BJ (cell line): ENCODE data around the gene MT1M. TPM values are rescaled to one million over a fixed set of nuclear protein-coding genes. Genes with fewer than 3 reads are reported as not detected.
A peak's percentile ranks its signal among the peaks of the same experiment; 100 is the strongest.

Experiments
- CTCF ChIA-PET: fragments of 350-600 bp; formaldehyde crosslinking; extraction: SDS; loops from one replicate; lab custom pipeline; 2021; ENCODE audit warnings: antibody characterized with exemption, inconsistent platforms; lab: Yijun Ruan, JAX
- POLR2A ChIA-PET: fragments of 300-600 bp; sonication (Branson Sonifier 250); formaldehyde crosslinking; extraction: SDS; loops from one replicate; lab custom pipeline; 2021; ENCODE audit warnings: antibody characterized with exemption; lab: Charles Lee
- DNase-seq: peaks from one replicate; pipeline ENCODE4 v3.0.0-alpha.2; 2011; ENCODE audit warnings: low read depth
- H3K27me3 ChIP-seq: 2 replicates; pipeline ENCODE4 v1.6.0; 2011; ENCODE audit warnings: low read length; ENCODE audit not compliant: control insufficient read depth, insufficient read depth
- H3K36me3 ChIP-seq: 2 replicates; pipeline ENCODE4 v1.5.1; 2011; ENCODE audit warnings: low read length; ENCODE audit not compliant: control insufficient read depth, insufficient read depth
- H3K4me3 ChIP-seq: 2 replicates; pipeline ENCODE4 v1.5.1; 2011; ENCODE audit warnings: low read depth, mild to moderate bottlenecking, control low read depth, low read length
- CTCF ChIP-seq: IDR thresholded peaks from 2 replicates; pipeline ENCODE4 v1.5.1; 2011; ENCODE audit warnings: low read depth, mild to moderate bottlenecking, control low read depth, inconsistent platforms, low read length, moderate library complexity; ENCODE audit not compliant: insufficient read depth
- polyA plus RNA-seq: library from polyadenylated mRNA; depleted of rRNA; stranded (reverse); fragments of >200 nt; gene quantifications from 2 replicates; pipeline ENCODE4 v1.2.3, GENCODE V29; 2011

The MT1M gene
- polyA plus RNA-seq, 1 experiment: 0.94 TPM

DNA sequence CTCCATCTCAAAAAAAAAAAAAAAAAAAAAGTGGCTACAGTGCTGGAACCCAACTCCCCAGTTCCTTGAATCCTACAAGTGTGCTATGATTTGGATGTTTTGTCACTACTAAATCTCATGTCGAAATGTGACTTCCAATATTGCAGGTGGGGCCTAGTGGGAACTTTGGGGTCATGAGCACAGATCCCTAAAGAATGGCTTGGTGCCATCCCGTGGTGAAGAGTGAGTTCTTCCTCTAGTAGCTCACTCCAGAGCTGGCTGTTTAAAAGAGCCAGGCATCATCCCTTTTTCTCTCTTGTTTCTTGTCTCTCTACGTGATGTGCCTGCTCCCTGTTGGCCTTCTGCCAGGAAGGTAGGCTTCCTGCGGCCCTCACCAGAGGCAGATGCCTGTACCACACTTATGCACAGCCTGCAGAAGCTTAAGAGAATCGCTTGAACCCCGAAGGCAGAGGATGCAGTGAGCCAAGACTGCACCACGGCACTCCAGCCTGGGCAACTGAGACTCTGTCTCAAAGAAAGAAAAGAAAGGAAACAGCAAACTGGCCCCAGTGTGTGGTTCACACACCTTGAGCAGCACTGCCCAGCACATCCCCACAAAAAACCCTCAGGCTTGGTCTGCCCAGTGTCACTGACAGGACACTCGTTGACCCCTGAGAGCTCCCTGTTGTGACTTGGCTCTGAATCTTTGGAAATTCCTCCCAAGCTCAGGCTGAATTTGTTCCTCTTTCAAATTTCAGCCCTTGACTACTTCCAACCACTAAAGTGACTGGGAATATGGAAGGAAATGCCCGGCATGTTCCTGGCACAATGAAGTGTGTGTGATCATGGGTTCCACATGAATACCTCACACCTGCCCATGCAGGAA lies 3.7 kb upstream of the MT1M start:
- POLR2A ChIA-PET: no interaction called here
- Histone ChIP-seq H3K36me3 (no peaks in the 10 kb centered on the region), H3K4me3 (no peak overlapping the region), H3K27me3 (peaks cover 8% of the 10 kb centered on the region)
- DNase-seq: no peak
- no peak for TF ChIP-seq CTCF
- CTCF ChIA-PET: interaction anchor here (1.2 to 1.5 kb wide), 2 partner anchors 19 to 115 kb away, joined by 3 to 4 read pairs; no protein-coding TSS in a partner anchor

DNA sequence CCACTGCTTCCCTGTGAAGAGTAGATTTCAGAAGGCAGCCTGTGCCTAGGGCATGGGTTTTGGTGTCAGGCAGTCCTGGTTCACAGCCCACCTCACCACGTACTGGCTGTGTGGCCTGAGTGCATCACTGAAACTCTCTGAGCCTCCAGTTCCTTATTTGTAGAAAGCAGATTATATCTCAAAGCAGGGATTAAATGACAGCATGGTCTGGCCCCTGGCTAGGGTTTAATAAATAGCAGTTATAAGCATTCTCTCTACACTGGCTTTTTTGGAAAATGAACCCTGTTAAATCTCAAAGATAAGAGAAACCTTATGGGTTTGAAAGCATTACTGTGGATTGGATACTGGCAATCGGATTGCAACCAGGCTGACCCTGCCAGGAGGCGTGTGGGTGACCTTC lies 2.9 kb upstream of the MT1M start:
- CTCF ChIA-PET: interaction anchor here (1.0 to 1.5 kb wide), 3 partner anchors 12 to 116 kb away, joined by 3 to 4 read pairs (median 3); no protein-coding TSS in a partner anchor
- no peak overlapping the region for H3K4me3 ChIP-seq
- peaks cover 13% of the 10 kb centered on the region for H3K27me3 ChIP-seq
- no peaks in the 10 kb centered on the region for H3K36me3 ChIP-seq
- POLR2A ChIA-PET: no interaction called here
- no peak for TF ChIP-seq CTCF
- DNase-seq: no peak

DNA sequence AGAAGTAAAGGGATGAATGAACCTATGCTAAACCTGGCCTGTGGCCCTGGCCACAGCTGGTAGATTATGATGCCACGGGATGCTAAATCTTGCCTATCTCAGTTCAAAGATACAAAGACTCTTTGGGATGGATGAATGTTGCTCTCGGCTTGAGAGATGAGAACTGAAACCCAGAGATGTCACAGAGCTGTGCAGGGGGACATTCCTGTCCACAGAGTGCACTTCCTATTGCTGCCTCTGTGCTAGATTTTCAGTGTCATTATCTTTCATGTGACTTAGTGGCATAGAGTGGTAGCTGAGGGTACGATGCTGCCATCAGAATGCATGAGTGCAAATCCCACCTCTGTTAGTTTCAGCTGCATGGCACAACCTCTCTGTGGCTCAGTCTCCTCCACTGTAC lies 2.3 kb upstream of the MT1M start:
- Histone ChIP-seq H3K4me3 (no peak overlapping the region), H3K27me3 (peaks cover 19% of the 10 kb centered on the region), H3K36me3 (no peaks in the 10 kb centered on the region)
- ChIA-PET POLR2A (no interaction called here), CTCF (interaction anchor here (0.8 to 2.9 kb wide), 7 partner anchors 8 to 72 kb away, joined by 3 to 8 read pairs (median 3); partner anchors contain the start of gene MT1A)
- TF ChIP-seq CTCF: no peak
- no peak for DNase-seq

- CTCF ChIA-PET: interaction anchor here (0.8 to 2.9 kb wide), 4 partner anchors 7 to 71 kb away, joined by 3 to 8 read pairs (median 4); partner anchors contain the start of gene MT1A
- H3K4me3 ChIP-seq: no peak overlapping the region
- DNase-seq: no peak
- TF ChIP-seq CTCF: no peak
- peaks cover 27% of the 10 kb centered on the region for H3K27me3 ChIP-seq
- H3K36me3 ChIP-seq: no peaks in the 10 kb centered on the region
- POLR2A ChIA-PET: no interaction called here
Observed at GRCh38 chr16:56631197-56631596, 1.3 kb upstream of the MT1M start.

DNA sequence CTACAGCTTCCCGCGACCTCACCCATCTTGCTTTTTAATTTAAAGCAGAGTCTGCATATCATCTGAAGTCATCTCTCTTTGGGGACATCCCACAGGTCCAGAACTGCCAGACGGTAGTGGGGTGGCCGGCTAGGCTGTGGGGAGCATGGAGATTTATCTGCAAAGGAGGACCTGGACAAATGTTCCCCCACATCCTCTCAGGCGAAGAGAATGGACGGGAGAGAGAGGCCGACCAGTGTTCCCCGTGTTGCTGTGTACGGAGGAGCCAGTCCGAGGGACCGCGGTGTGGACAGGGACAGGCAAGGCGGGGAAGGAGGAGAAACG lies 665 bp upstream of the MT1M start:
- POLR2A ChIA-PET: no interaction called here
- H3K27me3 ChIP-seq: peaks cover 32% of the 10 kb centered on the region
- no peak for DNase-seq
- peak overlapping the region; percentile 38 for H3K4me3 ChIP-seq
- CTCF ChIA-PET: interaction anchor here (0.9 to 2.9 kb wide), 3 partner anchors 8 to 70 kb away, joined by 3 to 8 read pairs (median 4); no protein-coding TSS in a partner anchor
- TF ChIP-seq CTCF: no peak
- no peaks in the 10 kb centered on the region for H3K36me3 ChIP-seq
